HL-60 (cell line): ENCODE measurements around the gene MSI2.

ENCODE experiments used
- DNase-seq, 2 experiments: peaks; one replicate each; pipeline ENCODE4 v3.0.0-alpha.2; 2010 to 2020; ENCODE audit warnings: low read depth in 1 of 2, low spot score in 1 of 2
- H3K27ac ChIP-seq: fragments of 250-450 bp; sonication (Bioruptor Pico); replicated peaks from 2 replicates; pipeline ENCODE4 v1.5.1; 2020; ENCODE audit warnings: mild to moderate bottlenecking, moderate library complexity
- H3K27me3 ChIP-seq: fragments of 250-450 bp; sonication (Bioruptor Pico); 2 replicates; pipeline ENCODE4 v1.5.1; 2021; ENCODE audit warnings: mild to moderate bottlenecking, moderate library complexity; ENCODE audit not compliant: insufficient read depth, poor library complexity, severe bottlenecking
- H3K4me3 ChIP-seq: replicated peaks from 2 replicates; pipeline ENCODE4 v1.5.1; 2011; ENCODE audit warnings: mild to moderate bottlenecking, control low read depth, low read length; ENCODE audit not compliant: insufficient read depth
- CTCF ChIP-seq: IDR thresholded peaks from one replicate; pipeline ENCODE4 v1.5.1; 2011; ENCODE audit warnings: low read length, control low read depth, inconsistent platforms; ENCODE audit not compliant: insufficient read depth
- GABPA ChIP-seq: IDR thresholded peaks from 2 replicates; pipeline ENCODE4 v1.6.1; 2012; ENCODE audit warnings: low read depth
- POLR2AphosphoS5 ChIP-seq: IDR thresholded peaks from 2 replicates; pipeline ENCODE4 v1.6.1; 2012; ENCODE audit warnings: low read depth
- REST ChIP-seq: IDR thresholded peaks from 2 replicates; pipeline ENCODE4 v1.6.1; 2012; ENCODE audit warnings: low read depth; ENCODE audit not compliant: insufficient replicate concordance
- SPI1 ChIP-seq: IDR thresholded peaks from 2 replicates; pipeline ENCODE4 v1.6.1; 2012; ENCODE audit warnings: low read depth, mild to moderate bottlenecking, borderline replicate concordance

The MSI2 gene

GRCh38 chr17:57705921-57706695 lies 449.8 kb downstream of the MSI2 start:
- Histone ChIP-seq H3K4me3 (no peak overlapping the region), H3K27me3 (no peaks in the 10 kb centered on the region), H3K27ac (no peak overlapping the region)
- DNase-seq, result no peak
- TF ChIP-seq REST, result no peak
- no peak for TF ChIP-seq CTCF
- TF ChIP-seq POLR2AphosphoS5, result no peak
- TF ChIP-seq SPI1, result no peak

GRCh38 chr17:57706761-57707160 lies 450.4 kb downstream of the MSI2 start:
- no peak for TF ChIP-seq SPI1
- TF ChIP-seq CTCF, result no peak
- no peak for TF ChIP-seq REST
- no peak for TF ChIP-seq POLR2AphosphoS5
- no peak for TF ChIP-seq GABPA
- Histone ChIP-seq H3K27ac (no peak overlapping the region), H3K27me3 (no peaks in the 10 kb centered on the region), H3K4me3 (no peak overlapping the region)
- DNase-seq, result no peak

- Histone ChIP-seq H3K27me3 (no peaks in the 10 kb centered on the region), H3K4me3 (no peak overlapping the region), H3K27ac (no peak overlapping the region)
- TF ChIP-seq REST, result no peak
- TF ChIP-seq GABPA, result no peak
- no peak for TF ChIP-seq CTCF
- TF ChIP-seq SPI1, result no peak
- no peak for TF ChIP-seq POLR2AphosphoS5
- DNase-seq, result no peak
Observed at GRCh38 chr17:57707892-57708291, 451.6 kb downstream of the MSI2 start.
